Measurements from ENCODE around the gene PSG1. TPM values are rescaled to one million over a fixed set of nuclear protein-coding genes. Genes with fewer than 3 reads are reported as not detected.
"Not testable (repeated sequence)": the region's sequence is repeated elsewhere in the genome, so short reads cannot be mapped to it uniquely, and the experiment has no call there.

PSG1 gene
- total and polyA plus RNA-seq, 2 of the 13 experiments (the other 11 are each of a cell fraction or from before 2014, with no cell fraction given), result not detected

DNA sequence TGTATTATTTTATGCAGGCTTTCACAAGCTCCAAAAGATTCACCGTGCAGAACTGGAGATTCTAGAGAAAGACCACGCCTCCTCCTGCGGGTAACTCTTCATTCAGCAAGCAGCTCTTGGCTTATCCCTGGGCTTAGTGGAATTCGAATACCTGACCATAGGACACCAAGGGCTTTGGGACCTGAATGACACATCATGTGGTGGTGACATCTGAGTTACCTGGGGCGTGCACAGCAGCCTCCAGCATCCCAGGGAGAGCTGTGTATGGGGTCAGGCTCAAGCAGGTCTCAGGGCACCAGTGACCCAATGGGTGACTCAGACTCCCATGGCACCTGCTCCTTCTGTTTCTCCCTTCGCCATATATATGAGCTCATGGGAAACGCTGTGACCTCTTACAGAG, 10.9 kb upstream of the PSG1 start:
- in situ Hi-C loops (cut with HindIII; ENCODE audit: extremely low pct_ligation_motif_present, low pct_unique_long_range_greater_than_20kb); H3K4me3 ChIP-seq (replicated peaks in 1 of 3; ENCODE audit: insufficient read depth in 1 of 3, low read depth in 2 of 3, low read length in 3 of 3); POLR2A ChIA-PET; H3K9ac ChIP-seq (ENCODE audit: insufficient read depth, low read depth, low read length); H3K9me3 ChIP-seq (ENCODE audit: low read length); H3K36me3 ChIP-seq (replicated peaks in 1 of 2; ENCODE audit: control insufficient read depth in 1 of 2, insufficient read depth in 2 of 2, low read length in 2 of 2); DNase-seq (ENCODE audit: low spot score); ATAC-seq; FAIRE-seq; H2AFZ ChIP-seq (ENCODE audit: low read length); H3K27ac ChIP-seq (ENCODE audit: extremely low read length, insufficient read depth, low read length); H3K4me2 ChIP-seq (ENCODE audit: low read depth, low read length); H3K27me3 ChIP-seq (ENCODE audit: control insufficient read depth in 1 of 2, insufficient read depth in 2 of 2, low read length in 2 of 2); H4K20me1 ChIP-seq (ENCODE audit: insufficient read depth, low read length); intact Hi-C loops (cut with micrococcal nuclease; ENCODE audit: unreplicated experiment); H3K79me2 ChIP-seq (ENCODE audit: insufficient read depth, low read length); H3K4me1 ChIP-seq (ENCODE audit: insufficient read depth, low read length); CTCF ChIA-PET (ENCODE audit: low intra/inter-chr PET ratio, low total read pairs); BruUV-seq (replicated peaks): not testable (repeated sequence)
- 28% methylated on average over 6 of the region's 7 CpGs for WGBS (ENCODE audit: low lambda C conversion rate)

DNA sequence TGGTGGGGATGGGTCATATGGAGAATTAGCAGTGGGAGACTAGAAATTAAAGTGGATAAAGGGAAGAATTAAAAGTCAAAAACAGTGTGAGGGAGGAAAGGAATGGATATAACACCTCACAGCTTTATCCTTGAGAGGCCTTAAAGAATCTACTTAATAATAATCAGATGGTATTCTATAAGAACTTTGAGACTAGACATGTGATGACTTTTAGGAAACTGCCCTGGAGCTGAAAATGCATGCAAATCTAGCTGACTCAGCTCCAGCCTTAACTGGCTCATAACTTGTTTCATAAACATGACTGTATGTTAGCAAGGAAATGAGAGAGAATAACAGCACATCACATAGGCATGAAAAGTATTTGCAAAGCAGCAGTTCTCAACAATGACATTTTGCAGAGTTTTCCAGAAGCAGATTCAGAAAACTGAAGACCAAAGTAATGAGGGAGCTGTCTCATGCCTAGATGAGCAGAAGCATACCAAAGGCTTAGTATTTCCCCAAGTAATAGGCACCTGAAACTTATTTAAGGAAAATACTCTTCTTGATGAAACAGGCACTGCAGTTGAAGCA, 8.4 kb upstream of the PSG1 start:
- DNase-seq (ENCODE audit: low spot score); H2AFZ ChIP-seq (ENCODE audit: low read length); H3K27me3 ChIP-seq (ENCODE audit: control insufficient read depth in 1 of 2, insufficient read depth in 2 of 2, low read length in 2 of 2); H3K9ac ChIP-seq (ENCODE audit: insufficient read depth, low read depth, low read length); H3K4me2 ChIP-seq (ENCODE audit: low read depth, low read length); H3K79me2 ChIP-seq (ENCODE audit: insufficient read depth, low read length); FAIRE-seq; BruUV-seq (replicated peaks); H3K36me3 ChIP-seq (replicated peaks in 1 of 2; ENCODE audit: control insufficient read depth in 1 of 2, insufficient read depth in 2 of 2, low read length in 2 of 2); ATAC-seq; H4K20me1 ChIP-seq (ENCODE audit: insufficient read depth, low read length); CTCF ChIA-PET (ENCODE audit: low intra/inter-chr PET ratio, low total read pairs); H3K4me3 ChIP-seq (replicated peaks in 1 of 3; ENCODE audit: insufficient read depth in 1 of 3, low read depth in 2 of 3, low read length in 3 of 3); POLR2A ChIA-PET; H3K4me1 ChIP-seq (ENCODE audit: insufficient read depth, low read length); in situ Hi-C loops (cut with HindIII; ENCODE audit: extremely low pct_ligation_motif_present, low pct_unique_long_range_greater_than_20kb); H3K27ac ChIP-seq (ENCODE audit: extremely low read length, insufficient read depth, low read length); H3K9me3 ChIP-seq (ENCODE audit: low read length): not testable (repeated sequence)
- intact Hi-C loops (cut with micrococcal nuclease; ENCODE audit: unreplicated experiment), result loop anchor here (10.0 kb wide), 1 partner anchor 93 kb away; no protein-coding TSS in a partner anchor

DNA sequence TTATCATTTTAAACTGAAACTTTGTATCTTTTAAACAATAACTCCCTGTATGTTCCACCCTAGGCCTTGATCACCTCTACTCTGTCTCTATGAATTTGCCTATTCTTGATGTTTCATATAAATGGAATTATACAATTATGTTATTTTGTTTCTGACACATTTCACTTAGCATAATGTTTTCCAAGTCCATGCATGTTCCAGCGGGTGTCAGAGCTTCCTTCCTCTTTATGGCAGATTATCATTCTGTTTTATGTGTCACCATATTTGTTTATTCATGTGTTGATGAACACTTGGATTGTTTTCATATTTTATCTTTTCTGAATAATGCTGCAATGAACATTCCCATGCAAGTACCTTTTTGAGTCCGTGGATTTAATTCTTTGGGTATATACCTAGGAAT, 3.2 kb upstream of the PSG1 start:
- intact Hi-C loops (cut with micrococcal nuclease; ENCODE audit: unreplicated experiment), result loop anchor here (10.0 kb wide), 1 partner anchor 88 kb away; no protein-coding TSS in a partner anchor
- POLR2A ChIA-PET; H3K79me2 ChIP-seq (ENCODE audit: insufficient read depth, low read length); ATAC-seq; H3K27me3 ChIP-seq (ENCODE audit: control insufficient read depth in 1 of 2, insufficient read depth in 2 of 2, low read length in 2 of 2); H3K4me1 ChIP-seq (ENCODE audit: insufficient read depth, low read length); FAIRE-seq; H3K9me3 ChIP-seq (ENCODE audit: low read length); H3K27ac ChIP-seq (ENCODE audit: extremely low read length, insufficient read depth, low read length); H3K9ac ChIP-seq (ENCODE audit: insufficient read depth, low read depth, low read length); DNase-seq (ENCODE audit: low spot score); H2AFZ ChIP-seq (ENCODE audit: low read length); CTCF ChIA-PET (ENCODE audit: low intra/inter-chr PET ratio, low total read pairs); H3K4me2 ChIP-seq (ENCODE audit: low read depth, low read length); H3K36me3 ChIP-seq (replicated peaks in 1 of 2; ENCODE audit: control insufficient read depth in 1 of 2, insufficient read depth in 2 of 2, low read length in 2 of 2); BruUV-seq (replicated peaks); H3K4me3 ChIP-seq (replicated peaks in 1 of 3; ENCODE audit: insufficient read depth in 1 of 3, low read depth in 2 of 3, low read length in 3 of 3); H4K20me1 ChIP-seq (ENCODE audit: insufficient read depth, low read length); in situ Hi-C loops (cut with HindIII; ENCODE audit: extremely low pct_ligation_motif_present, low pct_unique_long_range_greater_than_20kb): not testable (repeated sequence)
- 0% methylated on average over 2 of the region's 2 CpGs for WGBS (ENCODE audit: low lambda C conversion rate)

DNA sequence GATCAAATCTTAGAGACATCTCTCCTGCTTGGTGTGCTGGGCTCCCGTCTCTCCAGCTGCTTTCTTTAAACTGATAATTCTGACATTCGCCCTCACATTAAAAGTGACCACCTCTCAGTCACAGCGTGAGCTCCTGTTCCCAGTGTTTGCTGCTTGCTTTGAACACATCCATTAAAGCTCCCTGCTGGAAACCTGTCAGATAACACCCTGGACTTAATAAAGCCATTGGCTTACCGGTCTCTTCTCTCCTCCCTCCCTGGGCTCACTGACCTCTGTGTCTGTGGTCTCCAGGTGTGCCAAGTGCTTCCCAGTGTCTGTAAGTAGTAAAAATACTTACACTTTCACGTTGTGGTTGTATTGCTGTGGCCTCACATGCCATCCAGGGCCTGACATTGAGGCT, 2.5 kb upstream of the PSG1 start:
- H3K4me2 ChIP-seq (ENCODE audit: low read depth, low read length); H3K27me3 ChIP-seq (ENCODE audit: control insufficient read depth in 1 of 2, insufficient read depth in 2 of 2, low read length in 2 of 2); H3K4me1 ChIP-seq (ENCODE audit: insufficient read depth, low read length); DNase-seq (ENCODE audit: low spot score); H3K36me3 ChIP-seq (replicated peaks in 1 of 2; ENCODE audit: control insufficient read depth in 1 of 2, insufficient read depth in 2 of 2, low read length in 2 of 2); H3K4me3 ChIP-seq (replicated peaks in 1 of 3; ENCODE audit: insufficient read depth in 1 of 3, low read depth in 2 of 3, low read length in 3 of 3); H3K79me2 ChIP-seq (ENCODE audit: insufficient read depth, low read length); FAIRE-seq; CTCF ChIA-PET (ENCODE audit: low intra/inter-chr PET ratio, low total read pairs); BruUV-seq (replicated peaks); H2AFZ ChIP-seq (ENCODE audit: low read length); H3K27ac ChIP-seq (ENCODE audit: extremely low read length, insufficient read depth, low read length); H3K9me3 ChIP-seq (ENCODE audit: low read length); in situ Hi-C loops (cut with HindIII; ENCODE audit: extremely low pct_ligation_motif_present, low pct_unique_long_range_greater_than_20kb); POLR2A ChIA-PET; H4K20me1 ChIP-seq (ENCODE audit: insufficient read depth, low read length); H3K9ac ChIP-seq (ENCODE audit: insufficient read depth, low read depth, low read length); ATAC-seq: not testable (repeated sequence)
- intact Hi-C loops (cut with micrococcal nuclease; ENCODE audit: unreplicated experiment), result loop anchor here (10.0 kb wide), 1 partner anchor 87 kb away; no protein-coding TSS in a partner anchor
- WGBS (ENCODE audit: low lambda C conversion rate), result 3% methylated on average over 5 of the region's 5 CpGs
